Breast epithelium (tissue), 4 donors: ENCODE measurements around the gene C19orf33. TPM values are rescaled to one million over a fixed set of nuclear protein-coding genes. Genes with fewer than 3 reads are reported as not detected.

Source experiments
- DNase-seq, 2 donors: peaks; one replicate each; pipeline ENCODE4 v3.0.0-alpha.2; 2019; ENCODE audit warnings: low spot score in 2 of 2
- H3K27ac ChIP-seq, 2 donors: fragments of 200-600 bp; sonication (generic) in 1 of 2; one replicate each; pipeline ENCODE4 v1.5.1; 2016 to 2019; ENCODE audit warnings: mild to moderate bottlenecking in 1 of 2
- H3K27me3 ChIP-seq, 2 donors: fragments of 200-600 bp; sonication (generic) in 1 of 2; one replicate each; pipeline versions ENCODE4 v1.5.1 to v1.6.0; 2017 to 2019; ENCODE audit warnings: control low read depth in 1 of 2, mild to moderate bottlenecking in 1 of 2
- H3K36me3 ChIP-seq: fragments of 200-600 bp; one replicate; pipeline ENCODE4 v1.5.1; 2019
- H3K4me1 ChIP-seq, 2 donors: fragments of 200-600 bp; sonication (generic); one replicate each; pipeline ENCODE4 v1.5.1; 2016 to 2019; ENCODE audit warnings: control low read depth in 1 of 2
- H3K4me3 ChIP-seq, 3 donors: fragments of 200-600 bp; sonication (generic); 1 replicate in 2 of 3; 2 replicates in 1 of 3; pipeline ENCODE4 v1.5.1; 2016 to 2019; ENCODE audit warnings: mild to moderate bottlenecking in 3 of 3, moderate library complexity in 2 of 3
- H3K9me3 ChIP-seq, 2 donors: fragments of 200-600 bp; sonication (generic) in 1 of 2; one replicate each; pipeline ENCODE4 v1.5.1; 2016 to 2019; ENCODE audit warnings: control low read depth in 1 of 2
- CTCF ChIP-seq, 3 donors: fragments of 450-650 bp; IDR thresholded peaks; one replicate each; pipeline ENCODE4 v1.5.1; 2016 to 2017; ENCODE audit warnings: antibody characterized with exemption in 3 of 3, mild to moderate bottlenecking in 3 of 3, moderate library complexity in 3 of 3
- POLR2A ChIP-seq: fragments of 450-650 bp; IDR thresholded peaks from one replicate; pipeline ENCODE4 v1.6.1; 2016; ENCODE audit warnings: antibody characterized with exemption, mild to moderate bottlenecking, moderate library complexity
- POLR2AphosphoS5 ChIP-seq, 3 donors: sonication (generic); formaldehyde crosslinking; IDR thresholded peaks; one replicate each; pipeline ENCODE4 v1.6.1; 2017; ENCODE audit warnings: antibody characterized with exemption in 3 of 3
- intact Hi-C: fragments of 100-400 bp; cut with DNase I; formaldehyde crosslinking; loops from one replicate; pipeline ENCODE4 v1.15.1; 2023; ENCODE audit warnings: low total_unique reads
- total RNA-seq, 3 donors: library from RNA; depleted of rRNA; stranded (reverse); fragments of >200 nt; gene quantifications; one replicate each; pipeline ENCODE4 v1.1.0, GENCODE V29; 2016

C19orf33 gene
- total RNA-seq, 3 donors from 2014 or later: 3.5 to 19.3 (median 13.1) TPM

GRCh38 chr19:38346837-38347236 lies 42.8 kb downstream of the C19orf33 start:
- Histone ChIP-seq H3K27me3 (no peaks in the 10 kb centered on the region), H3K36me3 (no peaks in the 10 kb centered on the region), H3K4me3 (no peak overlapping the region), H3K4me1 (no peaks in the 10 kb centered on the region), H3K9me3 (no peaks in the 10 kb centered on the region), H3K27ac (no peak overlapping the region)
- intact Hi-C loops: loop anchor here (10.0 kb wide), 1 partner anchor 572 kb away; the partner anchor contains the start of gene ZNF573
- TF ChIP-seq POLR2AphosphoS5 (IDR thresholded peaks at IDR 0.05) (no peak), POLR2A (no peak), CTCF (IDR thresholded peaks at IDR 0.05) (no peak)
- no peak for DNase-seq

DNA sequence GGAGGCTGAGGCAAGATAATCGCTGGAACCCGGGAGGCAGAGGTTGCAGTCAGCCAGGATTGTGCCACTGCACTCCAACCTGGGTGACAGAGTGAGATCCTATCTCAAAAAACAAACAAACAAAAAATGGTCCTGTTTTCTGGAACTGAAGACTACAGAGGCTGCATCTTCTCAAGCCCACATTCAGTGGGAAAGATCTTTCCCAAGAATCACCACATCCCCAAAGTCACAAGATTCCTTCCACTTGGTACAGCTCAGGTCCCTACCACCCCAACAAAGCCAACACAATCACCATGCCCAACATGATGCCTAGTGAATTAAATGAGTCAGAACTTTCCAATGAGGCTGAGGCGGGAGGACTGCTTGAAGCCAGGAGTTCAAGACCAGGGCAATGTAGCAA lies 46.8 kb downstream of the C19orf33 start:
- Histone ChIP-seq H3K27me3 (peaks cover 0 to 11% of the 10 kb centered on the region in 2 donors), H3K9me3 (no peaks in the 10 kb centered on the region), H3K27ac (no peak overlapping the region), H3K36me3 (no peaks in the 10 kb centered on the region), H3K4me1 (no peaks in the 10 kb centered on the region), H3K4me3 (no peak overlapping the region)
- DNase-seq: no peak
- intact Hi-C loops: no loop called here
- no peak for TF ChIP-seq POLR2A
- no peak for TF ChIP-seq POLR2AphosphoS5 (IDR thresholded peaks at IDR 0.05)
- TF ChIP-seq CTCF (IDR thresholded peaks at IDR 0.05): no peak

- intact Hi-C loops: no loop called here
- Histone ChIP-seq H3K9me3 (no peaks in the 10 kb centered on the region), H3K27ac (no peak overlapping the region), H3K36me3 (no peaks in the 10 kb centered on the region), H3K4me1 (no peaks in the 10 kb centered on the region), H3K27me3 (peaks cover 0 to 21% of the 10 kb centered on the region in 2 donors), H3K4me3 (no peak overlapping the region)
- no peak for TF ChIP-seq POLR2AphosphoS5 (IDR thresholded peaks at IDR 0.05)
- no peak for TF ChIP-seq POLR2A
- no peak for TF ChIP-seq CTCF (IDR thresholded peaks at IDR 0.05)
- DNase-seq: no peak
These were observed 47.9 kb downstream of the C19orf33 start for GRCh38 chr19:38351865-38352395.

- intact Hi-C loops: no loop called here
- H3K27ac ChIP-seq: no peak overlapping the region
These were observed 48.6 kb downstream of the C19orf33 start for GRCh38 chr19:38352611-38353010.

More at GRCh38 chr19:38352611-38353010, 48.6 kb downstream of the C19orf33 start:
- H3K4me1 ChIP-seq: no peaks in the 10 kb centered on the region
- no peaks in the 10 kb centered on the region for H3K36me3 ChIP-seq
- H3K4me3 ChIP-seq: no peak overlapping the region
- H3K27me3 ChIP-seq: peaks cover 0 to 22% of the 10 kb centered on the region in 2 donors
- TF ChIP-seq POLR2AphosphoS5 (IDR thresholded peaks at IDR 0.05) (no peak), CTCF (IDR thresholded peaks at IDR 0.05) (no peak), POLR2A (no peak)
- no peak for DNase-seq
- H3K9me3 ChIP-seq: no peaks in the 10 kb centered on the region

Other genes with a start within 250 kb of the C19orf33 start
- gene DPF1, start 80.0 kb upstream of the C19orf33 start, total RNA-seq: not detected
- gene PPP1R14A, start 47.9 kb upstream of the C19orf33 start, total RNA-seq: 10 to 100 TPM; 39.1 to 83.2 (median 51.2) TPM
- gene SPINT2, start 39.7 kb upstream of the C19orf33 start, total RNA-seq: 100 to 1,000 TPM in 2 of 3 donors, 10 to 100 TPM in 1; 17.1 to 639 (median 492) TPM
- 10 to 100 TPM; 20.5 to 28.8 (median 27.7) TPM for gene YIF1B, start 11.7 kb downstream of the C19orf33 start, total RNA-seq
- gene KCNK6, start 15.6 kb downstream of the C19orf33 start, total RNA-seq: 1 to 10 TPM; 3.5 to 5.1 (median 3.6) TPM
- gene CATSPERG, start 31.6 kb downstream of the C19orf33 start, total RNA-seq: 1 to 10 TPM; 6.4 to 7.8 (median 6.9) TPM
- 100 to 1,000 TPM; 203 to 598 (median 218) TPM for gene PSMD8, start 70.3 kb downstream of the C19orf33 start, total RNA-seq
- gene GGN, start 83.8 kb downstream of the C19orf33 start, total RNA-seq: under 1 TPM; 0.16 to 0.44 (median 0.33) TPM
- gene SPRED3, start 84.4 kb downstream of the C19orf33 start, total RNA-seq: under 1 TPM; 0.16 to 0.66 (median 0.29) TPM
- gene FAM98C, start 98.8 kb downstream of the C19orf33 start, total RNA-seq: 10 to 100 TPM; 21.1 to 32.6 (median 22.9) TPM
- gene RASGRP4, start 122.0 kb downstream of the C19orf33 start, total RNA-seq: 1 to 10 TPM in 2 of 3 donors, under 1 TPM in 1; 0.66 to 8.8 (median 1.6) TPM
- 1 to 10 TPM; 1.3 to 6.7 (median 3.5) TPM for gene RYR1, start 129.4 kb downstream of the C19orf33 start, total RNA-seq